GM10266 (cell line): ENCODE measurements around the gene FAM89A.
"Not testable (repeated sequence)": the region's sequence is repeated elsewhere in the genome, so short reads cannot be mapped to it uniquely, and the experiment has no call there.

Source experiments
- DNase-seq: peaks from one replicate; pipeline ENCODE4 v3.0.0; 2012; ENCODE audit errors: extremely low spot score
- CTCF ChIP-seq: IDR thresholded peaks from 2 replicates; pipeline ENCODE4 v1.5.1; 2012; ENCODE audit warnings: mild to moderate bottlenecking, low read depth; ENCODE audit not compliant: control insufficient read depth, insufficient read depth; ENCODE audit errors: missing control alignments

Gene FAM89A

DNA sequence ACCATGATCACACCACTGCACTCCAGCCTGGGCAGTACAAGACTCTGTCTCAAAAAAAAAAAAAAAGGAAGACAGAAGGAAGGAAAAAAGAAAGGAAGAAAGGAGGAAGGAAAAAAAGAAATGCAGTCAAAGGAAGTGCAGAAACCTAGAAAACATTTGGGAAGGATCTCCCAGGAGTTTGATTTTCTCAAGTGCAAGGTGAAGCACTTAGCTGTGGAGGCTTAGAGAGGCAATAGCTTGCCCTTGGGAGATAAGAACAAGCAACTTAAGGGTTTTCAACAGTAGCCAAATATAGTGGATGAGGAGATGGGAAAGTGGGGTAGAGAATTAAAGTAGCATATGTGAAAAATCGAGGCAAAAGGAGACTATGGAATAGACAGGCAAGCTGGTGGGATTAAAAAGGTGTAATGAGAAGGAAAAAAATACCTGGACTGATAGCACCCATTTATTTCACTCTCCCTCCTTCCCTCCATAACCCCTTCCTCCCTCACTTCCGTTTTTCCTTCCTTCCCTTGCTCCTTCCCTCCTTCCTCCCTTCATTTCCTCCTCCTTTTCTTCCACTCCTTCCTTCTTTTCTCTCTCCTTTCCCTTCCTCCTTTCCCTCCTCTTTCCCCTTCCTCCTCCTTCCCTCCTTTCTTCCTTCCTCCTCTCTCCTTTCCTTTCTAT lies 6.8 kb upstream of the FAM89A start:
- DNase-seq: no peak
- no peak for TF ChIP-seq CTCF

DNA sequence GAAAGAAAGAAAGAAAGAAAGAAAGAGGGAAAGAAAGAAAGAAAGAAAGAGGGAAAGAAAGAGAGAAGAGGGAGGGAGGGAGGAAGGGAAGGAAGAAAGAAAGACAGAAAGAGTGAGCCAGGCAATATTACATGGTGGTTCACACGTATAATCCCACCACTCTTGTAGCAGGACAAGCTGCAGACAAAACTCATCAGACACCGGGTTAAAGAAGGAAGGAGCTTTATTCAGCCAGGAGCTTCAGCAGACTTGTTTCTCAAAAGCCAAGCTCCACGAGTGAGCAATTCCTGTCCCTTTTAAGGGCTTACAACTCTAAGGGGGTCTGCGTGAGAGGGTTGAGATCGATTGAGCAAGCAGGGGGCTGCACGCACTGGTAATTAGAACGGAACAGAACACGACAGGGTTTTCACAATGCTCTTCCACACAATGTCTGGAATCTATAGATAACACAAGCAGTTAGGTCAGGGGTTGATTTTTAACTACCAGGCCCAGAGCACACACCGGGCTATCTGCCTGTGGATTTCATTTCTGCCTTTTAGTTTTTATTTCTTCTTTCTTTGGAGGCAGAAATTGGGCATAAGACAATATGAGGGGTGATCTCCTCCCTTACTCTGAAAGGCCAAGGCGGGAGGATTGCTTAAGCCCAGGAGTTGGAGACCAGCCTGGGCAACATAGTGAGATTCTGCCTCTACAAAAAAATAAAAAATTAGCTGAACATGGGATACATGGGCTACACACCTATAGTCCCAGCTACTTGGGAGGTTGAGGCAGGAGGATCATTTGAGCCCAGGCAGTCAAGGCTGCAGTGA lies 6.1 kb upstream of the FAM89A start:
- not testable (repeated sequence) for DNase-seq

DNA sequence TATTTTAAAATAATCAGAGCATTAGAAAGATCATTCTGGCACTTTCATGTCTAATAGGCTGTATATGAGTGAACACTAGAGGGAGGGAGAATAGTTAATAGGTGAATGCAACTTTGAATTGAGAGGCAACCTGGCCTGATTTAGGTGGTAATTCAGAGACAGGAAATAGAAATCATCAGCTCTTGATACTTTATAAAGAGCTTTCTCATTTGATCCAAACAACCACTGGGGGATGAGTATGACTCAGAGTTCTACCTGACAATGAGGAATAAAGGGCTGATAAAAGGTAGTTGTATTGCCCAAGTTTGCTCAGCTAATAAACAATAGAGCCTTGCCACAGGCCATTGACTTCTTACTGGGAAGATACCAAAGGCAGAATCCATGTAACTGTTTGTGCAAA lies 5.2 kb upstream of the FAM89A start:
- no peak for DNase-seq
- no peak for TF ChIP-seq CTCF

DNA sequence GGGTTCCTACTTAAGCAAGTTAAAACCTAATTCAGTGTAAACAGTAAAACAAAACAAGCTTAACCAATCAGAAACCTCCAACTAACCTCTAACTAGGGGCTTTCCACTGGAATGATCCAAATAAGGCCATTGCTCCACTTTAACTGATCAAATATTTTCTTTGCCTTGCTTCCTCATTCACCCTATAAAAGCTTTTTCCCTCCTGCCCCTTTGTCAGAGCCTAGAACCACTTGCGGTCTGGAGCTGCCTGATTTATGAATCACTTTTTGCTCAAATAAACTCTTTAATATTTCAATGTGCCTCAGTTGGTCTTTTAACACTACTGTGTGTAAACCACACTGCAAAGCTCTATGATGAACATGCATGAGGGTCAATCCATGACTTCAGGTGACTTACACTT lies 4.5 kb upstream of the FAM89A start:
- no peak for TF ChIP-seq CTCF
- no peak for DNase-seq

DNA sequence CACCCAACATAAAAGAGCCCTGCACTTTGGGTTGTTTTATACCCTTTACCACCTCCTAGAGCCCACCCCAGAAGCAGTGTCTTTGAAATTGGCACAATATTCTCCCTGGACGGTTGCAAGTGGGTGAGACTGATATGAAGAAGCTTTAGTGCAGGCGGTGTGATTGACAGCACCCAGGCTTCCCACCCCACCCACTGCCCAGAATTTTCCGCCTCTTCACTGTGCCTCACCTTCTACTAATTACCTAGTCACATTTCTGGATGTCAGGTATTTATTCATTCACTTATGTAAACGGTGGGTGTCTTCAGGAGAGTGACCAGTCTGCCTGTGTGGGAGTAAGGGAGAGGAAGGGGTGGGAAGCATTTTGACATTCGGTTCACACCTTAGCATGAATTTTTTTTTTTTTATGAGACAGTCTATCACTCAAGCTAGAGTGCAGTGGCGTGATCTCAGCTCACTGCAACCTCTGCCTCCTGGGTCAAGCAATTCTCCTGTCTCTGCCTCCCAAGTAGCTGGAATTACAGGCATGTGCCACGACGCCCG lies 1.7 kb upstream of the FAM89A start:
- no peak for DNase-seq
- no peak for TF ChIP-seq CTCF

DNA sequence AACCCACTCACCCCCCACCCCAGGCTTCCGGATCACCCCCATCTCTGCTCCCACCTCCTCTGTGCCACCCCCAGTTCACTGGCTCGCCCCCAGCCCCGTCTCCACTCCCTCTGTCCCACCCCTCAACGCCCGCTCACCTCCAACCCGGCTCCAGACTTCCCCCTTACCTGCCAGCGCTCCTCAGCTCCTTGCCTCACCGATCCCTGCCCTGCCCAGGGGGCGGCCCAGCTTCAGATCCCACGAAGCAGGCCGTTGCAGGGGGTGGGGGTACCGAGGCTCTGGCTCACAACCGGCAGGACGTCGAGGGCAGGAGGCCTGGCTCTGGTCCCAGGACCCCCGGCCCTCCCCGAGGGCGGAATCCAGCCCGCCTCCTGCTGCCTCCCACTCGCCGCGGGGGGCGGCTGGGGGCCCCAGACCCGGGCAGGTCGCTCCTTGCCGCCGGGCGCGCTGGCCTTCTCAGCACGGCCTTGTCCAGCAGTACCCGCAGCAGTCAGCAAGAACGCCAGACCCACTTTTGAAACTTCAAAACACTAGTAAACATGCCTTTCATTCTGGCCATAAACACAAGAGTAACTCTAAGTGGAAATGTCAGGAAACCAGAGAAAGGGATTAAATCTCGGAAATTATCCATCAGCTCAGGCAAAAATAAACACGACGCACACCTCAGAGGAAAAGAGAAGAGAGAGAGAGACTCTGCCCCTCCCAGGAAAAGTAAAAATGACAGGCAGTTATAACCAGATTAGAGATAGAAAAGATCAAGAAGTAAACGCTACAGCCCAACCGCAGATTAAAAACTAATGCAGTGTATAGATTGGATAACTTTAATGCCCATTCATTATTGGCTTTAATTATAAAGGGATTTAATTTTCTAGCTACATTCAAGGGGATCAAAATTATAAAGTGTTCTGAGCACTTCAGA lies 1.0 kb upstream of the FAM89A start:
- no peak for DNase-seq
- no peak for TF ChIP-seq CTCF

GRCh38 chr1:231039161-231040018 lies 664 bp downstream of the FAM89A start:
- peak; percentile 64 for DNase-seq
- no peak for TF ChIP-seq CTCF
